Subcutaneous adipose tissue (tissue), 4 donors: ENCODE measurements around the gene FGF18. TPM values are rescaled to one million over a fixed set of nuclear protein-coding genes. Genes with fewer than 3 reads are reported as not detected.

ENCODE experiments used
- CTCF ChIP-seq: fragments of 450-650 bp; IDR thresholded peaks from one replicate; pipeline ENCODE4 v1.5.1; 2016; ENCODE audit warnings: low read depth, mild to moderate bottlenecking, control low read depth, antibody characterized with exemption, moderate library complexity
- total RNA-seq, 4 donors: library from RNA; depleted of rRNA; stranded (reverse); fragments of >200 nt; gene quantifications; one replicate each; pipeline ENCODE4 v1.1.0, GENCODE V29; 2016

Gene FGF18
- total RNA-seq, 4 donors from 2014 or later, result 0.33 to 0.66 TPM; not detected in 2

- TF ChIP-seq CTCF, result no peak
These were observed 26.4 kb downstream of the FGF18 start for GRCh38 chr5:171445644-171446516.

- TF ChIP-seq CTCF, result no peak
These were observed 27.8 kb downstream of the FGF18 start for GRCh38 chr5:171447226-171447625.

- no peak for TF ChIP-seq CTCF
These were observed 30.0 kb downstream of the FGF18 start for GRCh38 chr5:171449426-171449825.

GRCh38 chr5:171450423-171451331 lies 31.2 kb downstream of the FGF18 start:
- no peak for TF ChIP-seq CTCF

- TF ChIP-seq CTCF, result no peak
These were observed 32.0 kb downstream of the FGF18 start for GRCh38 chr5:171451421-171451820.

- no peak for TF ChIP-seq CTCF
These were observed 33.7 kb downstream of the FGF18 start for GRCh38 chr5:171453056-171453725.
